ENCODE data around the gene NLGN1. TPM values are rescaled to one million over a fixed set of nuclear protein-coding genes. Genes with fewer than 3 reads are reported as not detected.

NLGN1 gene
- total RNA-seq, 1 donor from 2014 or later: 18.3 TPM

GRCh38 chr3:174266476-174266875 lies 868.9 kb downstream of the NLGN1 start:
- DNase-seq (ENCODE audit: low spot score): no peak

GRCh38 chr3:174268061-174268460 lies 870.5 kb downstream of the NLGN1 start:
- DNase-seq (ENCODE audit: low spot score): no peak
- intact Hi-C loops (cut with DNase I): no loop called here

More at GRCh38 chr3:174266476-174266875, 868.9 kb downstream of the NLGN1 start:
- intact Hi-C loops (cut with DNase I): no loop called here

GRCh38 chr3:174268586-174268985 lies 871.0 kb downstream of the NLGN1 start:
- DNase-seq (ENCODE audit: low spot score): no peak
- intact Hi-C loops (cut with DNase I): no loop called here

GRCh38 chr3:174270841-174271240 lies 873.3 kb downstream of the NLGN1 start:
- intact Hi-C loops (cut with DNase I): no loop called here
- no peak for DNase-seq (ENCODE audit: low spot score)

- intact Hi-C loops (cut with DNase I): no loop called here
- DNase-seq (ENCODE audit: low spot score): no peak
Observed at GRCh38 chr3:174275336-174275735, 877.8 kb downstream of the NLGN1 start.

GRCh38 chr3:174276826-174277225 lies 879.3 kb downstream of the NLGN1 start:
- DNase-seq (ENCODE audit: low spot score): no peak

GRCh38 chr3:174278094-174278493 lies 880.5 kb downstream of the NLGN1 start:
- DNase-seq (ENCODE audit: low spot score): no peak
- intact Hi-C loops (cut with DNase I): no loop called here

More at GRCh38 chr3:174276826-174277225, 879.3 kb downstream of the NLGN1 start:
- intact Hi-C loops (cut with DNase I): no loop called here

GRCh38 chr3:174280186-174280585 lies 882.6 kb downstream of the NLGN1 start:
- intact Hi-C loops (cut with DNase I): no loop called here
- no peak for DNase-seq (ENCODE audit: low spot score)

GRCh38 chr3:174285242-174285864 lies 887.8 kb downstream of the NLGN1 start:
- intact Hi-C loops (cut with DNase I): no loop called here
- no peak for DNase-seq (ENCODE audit: low spot score)

- intact Hi-C loops (cut with DNase I): no loop called here
- no peak for DNase-seq (ENCODE audit: low spot score)
Observed at GRCh38 chr3:174287705-174288104, 890.2 kb downstream of the NLGN1 start.

- DNase-seq (ENCODE audit: low spot score): no peak
- intact Hi-C loops (cut with DNase I): no loop called here
Observed at GRCh38 chr3:174294616-174295015, 897.1 kb downstream of the NLGN1 start.

GRCh38 chr3:174295306-174296092 lies 898.0 kb downstream of the NLGN1 start:
- DNase-seq (ENCODE audit: low spot score): no peak
- intact Hi-C loops (cut with DNase I): no loop called here

- intact Hi-C loops (cut with DNase I): no loop called here
- no peak for DNase-seq (ENCODE audit: low spot score)
Observed at GRCh38 chr3:174302746-174303315, 905.3 kb downstream of the NLGN1 start.

GRCh38 chr3:174303907-174304560 lies 906.5 kb downstream of the NLGN1 start:
- no peak for DNase-seq (ENCODE audit: low spot score)
- intact Hi-C loops (cut with DNase I): no loop called here

GRCh38 chr3:174308736-174309135 lies 911.2 kb downstream of the NLGN1 start:
- intact Hi-C loops (cut with DNase I): no loop called here
- no peak for DNase-seq (ENCODE audit: low spot score)

GRCh38 chr3:174310475-174310983 lies 913.0 kb downstream of the NLGN1 start:
- no peak for DNase-seq (ENCODE audit: low spot score)
- intact Hi-C loops (cut with DNase I): no loop called here

GRCh38 chr3:174315225-174315624 lies 917.7 kb downstream of the NLGN1 start:
- intact Hi-C loops (cut with DNase I): no loop called here
- no peak for DNase-seq (ENCODE audit: low spot score)

- intact Hi-C loops (cut with DNase I): no loop called here
- DNase-seq (ENCODE audit: low spot score): no peak
Observed at GRCh38 chr3:174317005-174317404, 919.5 kb downstream of the NLGN1 start.

- DNase-seq (ENCODE audit: low spot score): no peak
- intact Hi-C loops (cut with DNase I): no loop called here
Observed at GRCh38 chr3:174318181-174318580, 920.6 kb downstream of the NLGN1 start.

GRCh38 chr3:174321548-174321947 lies 924.0 kb downstream of the NLGN1 start:
- intact Hi-C loops (cut with DNase I): no loop called here
- DNase-seq (ENCODE audit: low spot score): no peak

All from cardiac septum (tissue), 1 donor.